ENCODE results near the gene CRKL. TPM values are rescaled to one million over a fixed set of nuclear protein-coding genes. Genes with fewer than 3 reads are reported as not detected.

CRKL gene
- total RNA-seq, 3 donors from 2014 or later: 36.8 to 46.5 (median 42.3) TPM

DNA sequence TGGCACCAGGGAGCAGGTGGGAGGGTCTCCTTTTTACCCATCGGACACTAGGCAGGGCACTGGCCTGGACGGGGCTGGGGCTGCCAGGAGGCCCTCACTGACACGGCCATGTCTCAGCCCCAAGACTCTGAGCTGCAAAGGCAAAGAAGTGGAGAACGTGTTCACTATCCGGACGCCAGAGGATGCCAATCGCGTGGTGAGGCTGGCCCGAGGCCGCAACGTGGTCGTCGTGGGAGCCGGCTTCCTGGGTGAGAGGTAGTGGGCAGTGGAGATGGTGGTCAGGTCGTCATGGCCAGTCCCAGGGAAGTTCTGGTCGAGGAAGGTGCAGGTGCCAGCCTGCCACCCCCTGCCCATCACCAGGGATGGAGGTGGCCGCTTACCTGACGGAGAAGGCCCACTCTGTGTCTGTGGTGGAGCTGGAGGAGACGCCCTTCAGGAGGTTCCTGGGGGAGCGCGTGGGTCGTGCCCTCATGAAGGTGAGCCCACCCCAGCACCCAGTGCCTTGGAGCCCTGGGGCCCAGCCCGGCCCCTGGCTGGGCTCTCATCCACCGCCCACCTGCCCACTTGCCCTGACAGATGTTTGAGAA lies 59.2 kb downstream of the CRKL start:
- H3K4me3 ChIP-seq: no peak overlapping the region
- H3K36me3 ChIP-seq: no peaks in the 10 kb centered on the region
- no peaks in the 10 kb centered on the region for H3K27me3 ChIP-seq
- TF ChIP-seq POLR2AphosphoS5 (IDR thresholded peaks at IDR 0.05): no peak
- no peak for TF ChIP-seq CTCF (IDR thresholded peaks at IDR 0.05)
- TF ChIP-seq POLR2A (IDR thresholded peaks at IDR 0.05): no peak
- DNase-seq (ENCODE audit: low spot score in 2 of 2): no peak
- H3K27ac ChIP-seq: no peak overlapping the region
- H3K4me1 ChIP-seq: peaks cover 4 to 12% of the 10 kb centered on the region in 2 donors
- intact Hi-C loops (cut with DNase I; ENCODE audit: low total_unique reads): no loop called here
- H3K9me3 ChIP-seq: no peaks in the 10 kb centered on the region

GRCh38 chr22:20977019-20977418 lies 59.8 kb downstream of the CRKL start:
- no peak overlapping the region for H3K4me3 ChIP-seq
- DNase-seq (ENCODE audit: low spot score in 2 of 2): no peak
- H3K27me3 ChIP-seq: no peaks in the 10 kb centered on the region
- H3K4me1 ChIP-seq: peaks cover 4 to 12% of the 10 kb centered on the region in 2 donors
- TF ChIP-seq POLR2AphosphoS5 (IDR thresholded peaks at IDR 0.05): no peak
- TF ChIP-seq POLR2A (IDR thresholded peaks at IDR 0.05): no peak
- no peak for TF ChIP-seq CTCF (IDR thresholded peaks at IDR 0.05)
- no peaks in the 10 kb centered on the region for H3K36me3 ChIP-seq
- no peaks in the 10 kb centered on the region for H3K9me3 ChIP-seq
- intact Hi-C loops (cut with DNase I; ENCODE audit: low total_unique reads): no loop called here
- H3K27ac ChIP-seq: no peak overlapping the region

- no peak for TF ChIP-seq CTCF (IDR thresholded peaks at IDR 0.05)
- no peak for TF ChIP-seq POLR2AphosphoS5 (IDR thresholded peaks at IDR 0.05)
- Histone ChIP-seq H3K9me3 (no peaks in the 10 kb centered on the region), H3K4me3 (no peak overlapping the region), H3K27me3 (no peaks in the 10 kb centered on the region), H3K4me1 (peaks cover 4 to 13% of the 10 kb centered on the region in 2 donors), H3K36me3 (no peaks in the 10 kb centered on the region), H3K27ac (no peak overlapping the region)
- DNase-seq (ENCODE audit: low spot score in 2 of 2): no peak
- intact Hi-C loops (cut with DNase I; ENCODE audit: low total_unique reads): no loop called here
Observed at GRCh38 chr22:20977516-20978170, 60.4 kb downstream of the CRKL start.

DNA sequence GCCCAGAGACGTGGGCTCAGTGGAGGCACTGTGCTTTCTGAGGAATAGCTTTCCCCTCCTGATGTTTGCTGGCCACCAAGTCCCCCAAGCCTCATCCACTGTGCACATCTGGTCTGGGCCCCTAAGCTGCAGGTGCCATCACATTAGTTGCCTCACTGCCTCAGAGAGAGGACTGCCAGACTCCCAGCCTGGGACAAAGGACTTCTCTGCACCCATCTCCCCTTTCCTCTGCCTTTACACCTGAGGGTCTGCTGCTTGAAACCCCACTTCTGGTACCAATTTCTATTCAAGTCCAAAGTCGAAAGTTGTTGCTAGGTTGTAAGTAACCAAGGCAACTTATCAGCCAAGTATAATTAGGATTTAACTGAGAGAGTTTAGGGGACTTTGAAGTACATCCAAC lies 61.2 kb downstream of the CRKL start:
- no peak for DNase-seq (ENCODE audit: low spot score in 2 of 2)
- Histone ChIP-seq H3K9me3 (no peaks in the 10 kb centered on the region), H3K36me3 (no peaks in the 10 kb centered on the region), H3K4me3 (no peak overlapping the region), H3K27ac (no peak overlapping the region), H3K4me1 (peaks cover 4 to 20% of the 10 kb centered on the region in 2 donors), H3K27me3 (no peaks in the 10 kb centered on the region)
- intact Hi-C loops (cut with DNase I; ENCODE audit: low total_unique reads): no loop called here
- TF ChIP-seq POLR2A (IDR thresholded peaks at IDR 0.05): no peak
- no peak for TF ChIP-seq CTCF (IDR thresholded peaks at IDR 0.05)
- TF ChIP-seq POLR2AphosphoS5 (IDR thresholded peaks at IDR 0.05): no peak

DNA sequence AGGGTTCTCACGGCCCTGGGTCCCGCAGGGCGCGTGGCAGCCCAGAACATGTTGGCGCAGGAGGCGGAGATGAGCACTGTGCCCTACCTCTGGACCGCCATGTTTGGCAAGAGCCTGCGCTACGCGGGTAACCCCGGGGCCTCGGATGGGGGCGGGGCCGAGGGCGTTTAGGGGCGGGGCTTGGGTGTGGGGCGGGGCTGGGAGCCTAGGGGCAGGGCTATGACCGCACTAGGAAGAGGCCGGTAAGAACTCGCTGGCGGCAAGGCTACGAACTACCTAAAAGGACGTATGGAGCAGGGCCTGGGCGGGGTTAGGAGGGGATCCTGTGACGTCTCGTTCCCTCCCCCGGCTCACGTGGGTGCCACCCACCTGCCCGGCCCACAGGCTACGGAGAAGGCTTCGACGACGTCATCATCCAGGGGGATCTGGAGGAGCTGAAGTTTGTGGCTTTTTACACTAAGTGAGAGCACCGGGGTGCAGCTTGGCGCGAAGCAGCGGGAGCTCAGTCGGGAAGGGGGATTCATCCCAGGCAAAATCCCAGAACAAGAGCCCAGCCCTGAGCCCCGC lies 62.1 kb downstream of the CRKL start:
- Histone ChIP-seq H3K4me3 (peak overlapping the region in 2 of 3 donors; percentile 42 to 67), H3K4me1 (peaks cover 4 to 21% of the 10 kb centered on the region in 2 donors), H3K9me3 (no peaks in the 10 kb centered on the region), H3K27me3 (no peaks in the 10 kb centered on the region), H3K27ac (peak overlapping the region; percentile 7 to 24), H3K36me3 (no peaks in the 10 kb centered on the region)
- intact Hi-C loops (cut with DNase I; ENCODE audit: low total_unique reads): no loop called here
- no peak for TF ChIP-seq POLR2A (IDR thresholded peaks at IDR 0.05)
- peak in 1 of 3 donors; percentile 66 for TF ChIP-seq POLR2AphosphoS5 (IDR thresholded peaks at IDR 0.05)
- no peak for TF ChIP-seq CTCF (IDR thresholded peaks at IDR 0.05)
- DNase-seq (ENCODE audit: low spot score in 2 of 2): peak; percentile 77 to 83
